GM12865 (cell line): ENCODE measurements around the gene GORASP1.

Experiments
- DNase-seq: peaks from one replicate; pipeline ENCODE4 v3.0.0; 2010; ENCODE audit warnings: low read depth
- H3K4me3 ChIP-seq: 2 replicates; pipeline ENCODE4 v1.5.1; 2011; ENCODE audit warnings: mild to moderate bottlenecking, low read depth, low read length, control low read depth
- TF ChIP-seq, protein P1 (sequence below): IDR thresholded peaks from 2 replicates; pipeline ENCODE4 v1.5.1; 2011; ENCODE audit warnings: low read length, control low read depth, low read depth, inconsistent platforms; ENCODE audit not compliant: insufficient read depth; ENCODE audit errors: missing control alignments

Gene GORASP1

DNA sequence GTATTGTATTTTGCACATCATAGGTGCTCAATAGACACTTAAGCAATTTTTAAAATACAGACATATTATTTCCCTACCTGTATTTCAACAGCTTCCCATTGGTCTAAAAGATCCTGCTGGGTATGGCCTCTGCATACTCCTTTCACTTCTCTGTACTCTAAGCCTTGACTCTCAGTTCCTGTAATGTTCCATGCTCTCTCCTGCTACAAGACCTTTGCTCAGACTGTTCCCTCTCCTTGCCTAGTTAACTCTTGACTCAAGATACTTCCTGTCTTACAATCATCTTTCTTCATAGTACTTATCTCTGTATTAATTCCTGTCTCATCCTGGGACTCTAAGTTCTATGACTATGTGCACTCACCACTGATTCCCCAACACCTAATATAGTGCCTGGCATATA lies 57.4 kb downstream of the GORASP1 start:
- peak; percentile 11 for DNase-seq
- TF ChIP-seq, protein P1, sequence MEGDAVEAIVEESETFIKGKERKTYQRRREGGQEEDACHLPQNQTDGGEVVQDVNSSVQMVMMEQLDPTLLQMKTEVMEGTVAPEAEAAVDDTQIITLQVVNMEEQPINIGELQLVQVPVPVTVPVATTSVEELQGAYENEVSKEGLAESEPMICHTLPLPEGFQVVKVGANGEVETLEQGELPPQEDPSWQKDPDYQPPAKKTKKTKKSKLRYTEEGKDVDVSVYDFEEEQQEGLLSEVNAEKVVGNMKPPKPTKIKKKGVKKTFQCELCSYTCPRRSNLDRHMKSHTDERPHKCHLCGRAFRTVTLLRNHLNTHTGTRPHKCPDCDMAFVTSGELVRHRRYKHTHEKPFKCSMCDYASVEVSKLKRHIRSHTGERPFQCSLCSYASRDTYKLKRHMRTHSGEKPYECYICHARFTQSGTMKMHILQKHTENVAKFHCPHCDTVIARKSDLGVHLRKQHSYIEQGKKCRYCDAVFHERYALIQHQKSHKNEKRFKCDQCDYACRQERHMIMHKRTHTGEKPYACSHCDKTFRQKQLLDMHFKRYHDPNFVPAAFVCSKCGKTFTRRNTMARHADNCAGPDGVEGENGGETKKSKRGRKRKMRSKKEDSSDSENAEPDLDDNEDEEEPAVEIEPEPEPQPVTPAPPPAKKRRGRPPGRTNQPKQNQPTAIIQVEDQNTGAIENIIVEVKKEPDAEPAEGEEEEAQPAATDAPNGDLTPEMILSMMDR, result no peak
- no peak overlapping the region for H3K4me3 ChIP-seq
